Camera-type eye (tissue), 1 donor: ENCODE data around the gene PCLAF. TPM values are rescaled to one million over a fixed set of nuclear protein-coding genes. Genes with fewer than 3 reads are reported as not detected.

Experiments used
- total RNA-seq: library from RNA; depleted of rRNA; stranded (reverse); fragments of >200 nt; gene quantifications from one replicate; pipeline ENCODE4 v1.2.3, GENCODE V29; 2014

The PCLAF gene, protein sequence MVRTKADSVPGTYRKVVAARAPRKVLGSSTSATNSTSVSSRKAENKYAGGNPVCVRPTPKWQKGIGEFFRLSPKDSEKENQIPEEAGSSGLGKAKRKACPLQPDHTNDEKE
- total RNA-seq, result 13.6 TPM

GRCh38 chr15:64381000-64381751 lies at the start of gene PCLAF:
TSS of gene PCLAF (minus strand) at chr15:64381441. CDS start at chr15:64381371, 70 bp downstream.

GRCh38 chr15:64387562-64388168 lies 6.4 kb upstream of the PCLAF start, which contains the start of gene TRIP4:
TSS of gene TRIP4 (plus strand) at chr15:64387836. CDS start at chr15:64387864, 28 bp downstream.

GRCh38 chr15:64355944-64356709 lies 25.1 kb downstream of the PCLAF start, which contains the start of gene CSNK1G1:
TSS of gene CSNK1G1 (minus strand) at chr15:64356173. CDS start at chr15:64300499, 55,674 bp downstream.

Other genes with a start within 250 kb of the PCLAF start
- gene SNX22, start 229.7 kb downstream of the PCLAF start, total RNA-seq, result 1.1 TPM
- gene PPIB, start 218.4 kb downstream of the PCLAF start, total RNA-seq, result 195 TPM
- 42.1 TPM for gene CSNK1G1, start 25.3 kb downstream of the PCLAF start, total RNA-seq
- 27.2 TPM for gene TRIP4, start 6.4 kb upstream of the PCLAF start, total RNA-seq
- 49.6 TPM for gene ZNF609, start 79.1 kb upstream of the PCLAF start, total RNA-seq